ENCODE measurements around the gene CALHM4. TPM values are rescaled to one million over a fixed set of nuclear protein-coding genes. Genes with fewer than 3 reads are reported as not detected.

Gene CALHM4
- total and polyA plus RNA-seq, 2 donors (not counting 3 experiments of a cell fraction or from before 2014, with no cell fraction given), result 1.2 TPM; not detected in 1

GRCh38 chr6:116535109-116535508 lies 18.4 kb upstream of the CALHM4 start:
- dilution Hi-C loops (cut with MboI; ENCODE audit: extremely low pct_ligation_motif_present, low sequenced_read_pairs) (no loop called here), intact Hi-C loops (cut with micrococcal nuclease) (no loop called here)
- ChIA-PET POLR2A (no interaction called here), CTCF (interaction anchor here (0.7 to 4.5 kb wide), 28 partner anchors 9 to 318 kb away, joined by 3 to 103 read pairs (median 4); partner anchors contain the start of genes CALHM4, CALHM5, RSPH4A and RWDD1)
- peaks cover 0 to 2% of the 10 kb centered on the region in 2 experiments for H3K27me3 ChIP-seq (ENCODE audit: control insufficient read depth in 2 of 2, insufficient read depth in 2 of 2, low read length in 2 of 2)
- no peak overlapping the region for H3K4me3 ChIP-seq (replicated peaks in 1 of 3; ENCODE audit: insufficient read depth in 1 of 3, low read depth in 1 of 3, low read length in 3 of 3)
- no peak overlapping the region for H3K4me2 ChIP-seq (ENCODE audit: insufficient read depth, low read length)
- no peak overlapping the region for H2AFZ ChIP-seq (ENCODE audit: low read depth, low read length)
- H3K36me3 ChIP-seq (ENCODE audit: control insufficient read depth in 2 of 2, extremely low read depth in 1 of 2, insufficient read depth in 2 of 2, low read length in 2 of 2), result no peaks in the 10 kb centered on the region
- BruUV-seq (replicated peaks), result no TSS peak
- H3K4me1 ChIP-seq (ENCODE audit: control insufficient read depth, extremely low read depth, insufficient read depth, low read length), result no peaks in the 10 kb centered on the region
- no peaks in the 10 kb centered on the region for H3K79me2 ChIP-seq (ENCODE audit: control insufficient read depth, insufficient read depth, low read length)
- H3K9me1 ChIP-seq (replicated peaks; ENCODE audit: control insufficient read depth, extremely low read depth, insufficient read depth, low read length), result no peaks in the 10 kb centered on the region
- DNase-seq (ENCODE audit: low read depth, low spot score) (no peak), FAIRE-seq (no peak)
- no peaks in the 10 kb centered on the region for H3K9me3 ChIP-seq (replicated peaks; ENCODE audit: control insufficient read depth, insufficient read depth, low read length)
- no peak overlapping the region for H3K27ac ChIP-seq (ENCODE audit: insufficient read depth, low read depth, low read length)
- H4K20me1 ChIP-seq (replicated peaks; ENCODE audit: control insufficient read depth, extremely low read depth, insufficient read depth, low read length), result no peaks in the 10 kb centered on the region
- TF ChIP-seq CTCF (IDR thresholded peaks at IDR 0.05; ENCODE audit: extremely low read depth in 1 of 2, insufficient read depth in 1 of 2, low read depth in 1 of 2, low read length in 2 of 2) (no peak), FOS (IDR thresholded peaks at IDR 0.05; ENCODE audit: borderline replicate concordance, insufficient read depth, low read length) (no peak), GATA2 (IDR thresholded peaks at IDR 0.05; ENCODE audit: insufficient read depth, insufficient read length, low read depth, low read length) (no peak), JUN (IDR thresholded peaks at IDR 0.05; ENCODE audit: borderline replicate concordance, insufficient read depth, insufficient read length, low read depth) (no peak), MAX (IDR thresholded peaks at IDR 0.05; ENCODE audit: insufficient read depth, insufficient read length) (no peak), EZH2 (IDR thresholded peaks at IDR 0.05; ENCODE audit: borderline replicate concordance, low read depth, low read length, severe bottlenecking) (no peak), POLR2AphosphoS5 (IDR thresholded peaks at IDR 0.05; ENCODE audit: insufficient read depth, low read depth, low read length) (no peak), POLR2A (IDR thresholded peaks at IDR 0.05; ENCODE audit: low read depth, low read length) (no peak), MYC (IDR thresholded peaks at IDR 0.05; ENCODE audit: low read depth, low read length) (no peak)
- H3K9ac ChIP-seq (replicated peaks; ENCODE audit: extremely low read depth, insufficient read depth, low read length), result no peak overlapping the region

All from endothelial cell of umbilical vein (primary cell).